SU-DHL-6 (cell line): ENCODE data around the gene KAZN.

Source experiments
- H2AFZ ChIP-seq: fragments of 200-600 bp; sonication (generic); 2 replicates; pipeline ENCODE4 v1.6.1; 2014; ENCODE audit warnings: low read depth, mild to moderate bottlenecking, moderate library complexity, mixed read lengths, antibody characterized with exemption, low read length; ENCODE audit not compliant: severe bottlenecking
- H3F3A ChIP-seq: fragments of 200-600 bp; shearing (Covaris generic); 2 replicates; pipeline ENCODE4 v1.6.0; 2016; ENCODE audit warnings: antibody characterized with exemption, mild to moderate bottlenecking; ENCODE audit not compliant: insufficient read depth
- H3K27ac ChIP-seq: fragments of 200-600 bp; sonication (generic); 2 replicates; pipeline ENCODE4 v1.5.1; 2016; ENCODE audit warnings: low read depth, mild to moderate bottlenecking, low read length, moderate library complexity, mixed read lengths
- H3K27me3 ChIP-seq: fragments of 200-600 bp; sonication (generic), shearing (Covaris generic); 2 replicates; pipeline ENCODE4 v1.6.0; 2014; ENCODE audit warnings: mild to moderate bottlenecking, low read length
- H3K36me3 ChIP-seq: fragments of 200-600 bp; sonication (generic); 2 replicates; pipeline ENCODE4 v1.6.1; 2014; ENCODE audit warnings: mild to moderate bottlenecking, low read length, mixed read lengths
- H3K4me2 ChIP-seq: fragments of 300-600, 200-600 bp; shearing (Covaris generic), sonication (generic); 2 replicates; pipeline ENCODE4 v1.6.0; 2014; ENCODE audit warnings: low read length, low read depth, mild to moderate bottlenecking; ENCODE audit not compliant: poor library complexity, severe bottlenecking
- H3K4me3 ChIP-seq: fragments of 200-600 bp; sonication (generic); 2 replicates; pipeline ENCODE4 v1.5.1; 2014; ENCODE audit warnings: antibody characterized with exemption, low read length, mild to moderate bottlenecking, mixed read lengths; ENCODE audit not compliant: insufficient read depth, poor library complexity, severe bottlenecking
- H3K79me2 ChIP-seq: fragments of 200-600 bp; sonication (generic); 2 replicates; pipeline ENCODE4 v1.6.1; 2014; ENCODE audit warnings: mild to moderate bottlenecking, low read length, moderate library complexity; ENCODE audit not compliant: insufficient read depth
- H3K9ac ChIP-seq: fragments of 200-600 bp; sonication (generic); 2 replicates; pipeline ENCODE4 v1.7.0; 2014; ENCODE audit warnings: mild to moderate bottlenecking, low read length
- H3K9me2 ChIP-seq: fragments of 200-600 bp; sonication (generic); replicated peaks from 2 replicates; pipeline ENCODE4 v1.6.1; 2014; ENCODE audit warnings: low read length; ENCODE audit not compliant: insufficient read depth
- H3K9me3 ChIP-seq: fragments of 200-600 bp; sonication (generic); 2 replicates; pipeline ENCODE4 v1.6.1; 2014; ENCODE audit warnings: low read length, mixed read lengths; ENCODE audit not compliant: insufficient read depth
- H4K20me1 ChIP-seq: fragments of 200-600 bp; sonication (generic); 2 replicates; pipeline ENCODE4 v1.6.1; 2014; ENCODE audit warnings: low read depth, mild to moderate bottlenecking, antibody characterized with exemption, low read length, moderate library complexity, mixed read lengths
- EZH2phosphoT487 ChIP-seq: fragments of 200-600 bp; sonication (generic), shearing (Covaris generic); conservative IDR thresholded peaks from 2 replicates; pipeline ENCODE4 v1.6.1; 2018; ENCODE audit warnings: mild to moderate bottlenecking, antibody characterized with exemption, low read length, moderate library complexity, mixed read lengths
- TF ChIP-seq, protein P1 (sequence below): fragments of 200-600 bp; sonication (generic); IDR thresholded peaks from one replicate; pipeline ENCODE4 v1.5.1; 2017; ENCODE audit warnings: antibody characterized with exemption, mild to moderate bottlenecking, low read length, moderate library complexity; ENCODE audit not compliant: insufficient read depth, poor library complexity, severe bottlenecking

Gene KAZN

DNA sequence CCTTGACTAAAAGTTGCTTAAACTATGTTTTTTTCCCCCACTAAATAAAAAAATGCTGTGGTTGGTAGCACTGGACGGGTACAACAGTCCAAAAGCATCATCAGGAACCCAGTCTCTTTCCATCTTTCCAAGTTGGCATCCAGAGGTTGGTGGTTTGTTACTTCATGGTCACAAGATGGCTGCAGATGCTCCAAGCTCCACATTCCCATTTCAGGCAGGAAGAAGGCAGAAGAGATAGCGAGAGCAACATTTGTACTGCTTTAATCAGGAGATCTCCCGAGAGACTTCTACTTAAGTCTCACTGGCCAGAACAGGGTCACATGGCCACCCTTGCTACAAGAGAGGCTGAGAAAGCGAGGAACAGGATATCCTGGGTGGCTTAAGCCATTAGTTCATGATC, 230.2 kb downstream of the KAZN start:
- no peaks in the 10 kb centered on the region for H3K9me3 ChIP-seq
- H3F3A ChIP-seq, result no peaks in the 10 kb centered on the region
- H3K36me3 ChIP-seq, result no peaks in the 10 kb centered on the region
- no peak overlapping the region for H3K27ac ChIP-seq
- H3K4me3 ChIP-seq, result no peak overlapping the region
- no peak overlapping the region for H2AFZ ChIP-seq
- H3K9ac ChIP-seq, result no peak overlapping the region
- H3K27me3 ChIP-seq, result no peaks in the 10 kb centered on the region
- no peak overlapping the region for H3K4me2 ChIP-seq
- H3K79me2 ChIP-seq, result no peaks in the 10 kb centered on the region
- no peaks in the 10 kb centered on the region for H4K20me1 ChIP-seq
- TF ChIP-seq EZH2phosphoT487, result no peak
- TF ChIP-seq, protein P1, sequence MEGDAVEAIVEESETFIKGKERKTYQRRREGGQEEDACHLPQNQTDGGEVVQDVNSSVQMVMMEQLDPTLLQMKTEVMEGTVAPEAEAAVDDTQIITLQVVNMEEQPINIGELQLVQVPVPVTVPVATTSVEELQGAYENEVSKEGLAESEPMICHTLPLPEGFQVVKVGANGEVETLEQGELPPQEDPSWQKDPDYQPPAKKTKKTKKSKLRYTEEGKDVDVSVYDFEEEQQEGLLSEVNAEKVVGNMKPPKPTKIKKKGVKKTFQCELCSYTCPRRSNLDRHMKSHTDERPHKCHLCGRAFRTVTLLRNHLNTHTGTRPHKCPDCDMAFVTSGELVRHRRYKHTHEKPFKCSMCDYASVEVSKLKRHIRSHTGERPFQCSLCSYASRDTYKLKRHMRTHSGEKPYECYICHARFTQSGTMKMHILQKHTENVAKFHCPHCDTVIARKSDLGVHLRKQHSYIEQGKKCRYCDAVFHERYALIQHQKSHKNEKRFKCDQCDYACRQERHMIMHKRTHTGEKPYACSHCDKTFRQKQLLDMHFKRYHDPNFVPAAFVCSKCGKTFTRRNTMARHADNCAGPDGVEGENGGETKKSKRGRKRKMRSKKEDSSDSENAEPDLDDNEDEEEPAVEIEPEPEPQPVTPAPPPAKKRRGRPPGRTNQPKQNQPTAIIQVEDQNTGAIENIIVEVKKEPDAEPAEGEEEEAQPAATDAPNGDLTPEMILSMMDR, result no peak
- no peaks in the 10 kb centered on the region for H3K9me2 ChIP-seq

DNA sequence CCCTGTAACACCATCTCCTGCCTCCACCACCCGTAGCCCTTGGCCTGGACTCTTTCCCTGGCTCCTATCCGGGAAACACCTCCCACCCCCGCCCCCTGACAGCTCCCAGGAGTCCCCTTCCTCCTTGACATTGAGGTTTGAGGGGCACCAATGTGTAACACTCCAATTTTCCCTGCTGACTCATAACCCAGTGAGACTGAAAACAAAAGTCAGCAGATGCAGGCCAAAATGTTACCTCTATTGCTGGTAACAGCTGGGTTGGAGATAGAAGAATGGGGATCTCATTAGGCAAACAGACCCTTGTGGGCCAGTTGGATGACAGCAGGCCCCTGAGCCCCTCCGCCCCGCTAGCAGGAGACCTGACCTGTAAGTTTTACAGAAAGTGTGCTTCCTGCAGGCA, 237.2 kb downstream of the KAZN start:
- Histone ChIP-seq H3K27ac (no peak overlapping the region), H3K36me3 (no peaks in the 10 kb centered on the region), H3K27me3 (no peaks in the 10 kb centered on the region), H3F3A (no peaks in the 10 kb centered on the region), H2AFZ (no peak overlapping the region), H3K4me3 (no peak overlapping the region), H4K20me1 (no peaks in the 10 kb centered on the region), H3K79me2 (no peaks in the 10 kb centered on the region), H3K9me2 (no peaks in the 10 kb centered on the region), H3K4me2 (no peak overlapping the region), H3K9me3 (no peaks in the 10 kb centered on the region), H3K9ac (no peak overlapping the region)
- TF ChIP-seq, protein P1, result no peak
- no peak for TF ChIP-seq EZH2phosphoT487

DNA sequence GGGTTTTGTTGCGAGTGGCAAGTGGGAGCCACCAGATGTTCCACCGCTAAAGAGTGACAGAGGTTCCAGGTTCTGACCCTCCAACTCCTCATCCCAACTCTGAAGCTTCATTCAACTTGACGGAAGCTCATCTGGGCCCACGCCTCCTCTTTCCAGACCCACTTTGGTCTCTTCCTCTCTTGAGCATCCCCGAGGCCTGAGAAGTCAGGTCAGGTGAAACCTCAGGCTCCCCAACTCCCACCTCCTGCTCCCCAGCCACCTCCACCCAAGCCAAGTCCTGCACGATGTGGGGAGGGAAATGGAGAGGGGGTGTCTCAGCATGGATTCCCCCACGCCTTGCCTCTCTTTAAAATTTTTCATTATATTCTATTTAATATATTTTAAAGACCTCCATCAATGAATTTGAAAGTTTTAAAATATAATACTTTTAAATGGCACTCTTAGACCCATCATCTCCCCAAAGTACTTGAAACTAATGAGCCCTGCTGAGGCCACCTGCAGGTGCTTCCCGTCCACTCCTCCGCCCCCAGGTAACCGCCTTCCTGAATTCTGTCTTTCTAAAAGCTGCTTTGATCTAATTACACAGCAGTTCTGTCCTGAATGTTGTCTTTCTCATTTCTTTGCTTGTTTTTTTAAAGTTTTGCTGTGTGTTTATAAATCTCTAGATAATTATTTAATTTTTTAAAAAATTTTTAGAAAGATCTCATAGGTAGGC, 238.1 kb downstream of the KAZN start:
- Histone ChIP-seq H3K9me3 (peaks cover 3% of the 10 kb centered on the region; the same call in 1 of the 2 replicates), H3K9me2 (no peaks in the 10 kb centered on the region), H3K4me2 (no peak overlapping the region), H3K36me3 (no peaks in the 10 kb centered on the region), H3K4me3 (no peak overlapping the region), H3F3A (no peaks in the 10 kb centered on the region), H3K27ac (no peak overlapping the region), H3K9ac (no peak overlapping the region), H3K79me2 (no peaks in the 10 kb centered on the region), H2AFZ (no peak overlapping the region), H4K20me1 (no peaks in the 10 kb centered on the region), H3K27me3 (no peaks in the 10 kb centered on the region)
- TF ChIP-seq EZH2phosphoT487, result no peak
- TF ChIP-seq, protein P1, result no peak
